Right lobe of liver (tissue), 4 donors: ENCODE results near the gene PPM1H.

Experiments used
- POLR2A ChIP-seq: fragments of 450-650 bp; IDR thresholded peaks from one replicate; pipeline ENCODE4 v1.6.1; 2017; ENCODE audit warnings: antibody characterized with exemption, mild to moderate bottlenecking
- TF ChIP-seq, protein P1 (sequence below), 4 donors: fragments of 200-600 bp in 3 of 4; fragments of 450-650 bp in 1 of 4; IDR thresholded peaks; one replicate each; pipeline versions ENCODE4 v1.5.1 to v1.8.0; 2016 to 2022; ENCODE audit warnings: antibody characterized with exemption in 4 of 4, mild to moderate bottlenecking in 2 of 4
- donor health status: DM: no; HTN: no; CAD: no.
- donor health status: DM: no; HTN: no; CAD: no.
- donor health status: DM: no; HTN: yes; CAD: no.

DNA sequence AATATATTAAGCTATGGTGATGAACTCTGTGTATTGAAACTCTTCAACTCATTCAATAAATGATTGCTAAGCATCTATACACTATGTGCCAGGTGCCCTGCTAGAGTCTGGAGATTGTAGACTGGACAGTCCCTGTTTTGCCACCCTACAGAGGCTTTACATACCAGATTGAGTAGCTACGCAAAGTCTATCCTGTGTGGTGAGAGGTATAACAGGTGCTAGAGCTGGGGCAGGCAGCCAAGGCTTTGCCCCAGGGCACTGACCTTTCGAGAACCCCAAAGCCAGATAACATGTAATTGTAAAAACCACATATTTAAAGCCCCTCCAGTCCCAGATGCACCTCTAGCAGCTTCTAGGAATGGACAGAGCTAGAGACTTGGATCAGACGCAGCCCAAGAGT lies 52.8 kb downstream of the PPM1H start:
- no peak for TF ChIP-seq POLR2A
- TF ChIP-seq, protein P1, sequence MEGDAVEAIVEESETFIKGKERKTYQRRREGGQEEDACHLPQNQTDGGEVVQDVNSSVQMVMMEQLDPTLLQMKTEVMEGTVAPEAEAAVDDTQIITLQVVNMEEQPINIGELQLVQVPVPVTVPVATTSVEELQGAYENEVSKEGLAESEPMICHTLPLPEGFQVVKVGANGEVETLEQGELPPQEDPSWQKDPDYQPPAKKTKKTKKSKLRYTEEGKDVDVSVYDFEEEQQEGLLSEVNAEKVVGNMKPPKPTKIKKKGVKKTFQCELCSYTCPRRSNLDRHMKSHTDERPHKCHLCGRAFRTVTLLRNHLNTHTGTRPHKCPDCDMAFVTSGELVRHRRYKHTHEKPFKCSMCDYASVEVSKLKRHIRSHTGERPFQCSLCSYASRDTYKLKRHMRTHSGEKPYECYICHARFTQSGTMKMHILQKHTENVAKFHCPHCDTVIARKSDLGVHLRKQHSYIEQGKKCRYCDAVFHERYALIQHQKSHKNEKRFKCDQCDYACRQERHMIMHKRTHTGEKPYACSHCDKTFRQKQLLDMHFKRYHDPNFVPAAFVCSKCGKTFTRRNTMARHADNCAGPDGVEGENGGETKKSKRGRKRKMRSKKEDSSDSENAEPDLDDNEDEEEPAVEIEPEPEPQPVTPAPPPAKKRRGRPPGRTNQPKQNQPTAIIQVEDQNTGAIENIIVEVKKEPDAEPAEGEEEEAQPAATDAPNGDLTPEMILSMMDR (IDR thresholded peaks at IDR 0.05) = no peak
